ENCODE data around the gene INPP5A.
"Not testable (repeated sequence)": the region's sequence is repeated elsewhere in the genome, so short reads cannot be mapped to it uniquely, and the experiment has no call there.

Gene INPP5A

GRCh38 chr10:132570265-132570664 lies 32.7 kb downstream of the INPP5A start:
- DNase-seq = no peak
- H3K4me3 ChIP-seq (ENCODE audit: low read depth, low read length) = no peak overlapping the region
- H3K9me3 ChIP-seq (ENCODE audit: severe bottlenecking) = no peaks in the 10 kb centered on the region
- TF ChIP-seq, protein P1, sequence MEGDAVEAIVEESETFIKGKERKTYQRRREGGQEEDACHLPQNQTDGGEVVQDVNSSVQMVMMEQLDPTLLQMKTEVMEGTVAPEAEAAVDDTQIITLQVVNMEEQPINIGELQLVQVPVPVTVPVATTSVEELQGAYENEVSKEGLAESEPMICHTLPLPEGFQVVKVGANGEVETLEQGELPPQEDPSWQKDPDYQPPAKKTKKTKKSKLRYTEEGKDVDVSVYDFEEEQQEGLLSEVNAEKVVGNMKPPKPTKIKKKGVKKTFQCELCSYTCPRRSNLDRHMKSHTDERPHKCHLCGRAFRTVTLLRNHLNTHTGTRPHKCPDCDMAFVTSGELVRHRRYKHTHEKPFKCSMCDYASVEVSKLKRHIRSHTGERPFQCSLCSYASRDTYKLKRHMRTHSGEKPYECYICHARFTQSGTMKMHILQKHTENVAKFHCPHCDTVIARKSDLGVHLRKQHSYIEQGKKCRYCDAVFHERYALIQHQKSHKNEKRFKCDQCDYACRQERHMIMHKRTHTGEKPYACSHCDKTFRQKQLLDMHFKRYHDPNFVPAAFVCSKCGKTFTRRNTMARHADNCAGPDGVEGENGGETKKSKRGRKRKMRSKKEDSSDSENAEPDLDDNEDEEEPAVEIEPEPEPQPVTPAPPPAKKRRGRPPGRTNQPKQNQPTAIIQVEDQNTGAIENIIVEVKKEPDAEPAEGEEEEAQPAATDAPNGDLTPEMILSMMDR (IDR thresholded peaks at IDR 0.05; ENCODE audit: low read depth, low read length) = no peak
- no peaks in the 10 kb centered on the region for H3K27me3 ChIP-seq (ENCODE audit: insufficient read depth, low read depth, severe bottlenecking)
- H3K27ac ChIP-seq = no peak overlapping the region
- no peaks in the 10 kb centered on the region for H3K36me3 ChIP-seq

GRCh38 chr10:132570771-132571649 lies 33.4 kb downstream of the INPP5A start:
- H3K27ac ChIP-seq = no peak overlapping the region
- TF ChIP-seq, protein P1 (IDR thresholded peaks at IDR 0.05; ENCODE audit: low read depth, low read length) = no peak
- H3K9me3 ChIP-seq (ENCODE audit: severe bottlenecking) = no peaks in the 10 kb centered on the region
- no peaks in the 10 kb centered on the region for H3K36me3 ChIP-seq
- H3K27me3 ChIP-seq (ENCODE audit: insufficient read depth, low read depth, severe bottlenecking) = no peaks in the 10 kb centered on the region
- H3K4me3 ChIP-seq (ENCODE audit: low read depth, low read length) = no peak overlapping the region
- no peak for DNase-seq

- no peak overlapping the region for H3K27ac ChIP-seq
- H3K4me3 ChIP-seq (ENCODE audit: low read depth, low read length) = no peak overlapping the region
- H3K27me3 ChIP-seq (ENCODE audit: insufficient read depth, low read depth, severe bottlenecking) = no peaks in the 10 kb centered on the region
- DNase-seq = peak; percentile 37
- no peaks in the 10 kb centered on the region for H3K36me3 ChIP-seq
- TF ChIP-seq, protein P1 (IDR thresholded peaks at IDR 0.05; ENCODE audit: low read depth, low read length) = no peak
- no peaks in the 10 kb centered on the region for H3K9me3 ChIP-seq (ENCODE audit: severe bottlenecking)
These were observed 34.3 kb downstream of the INPP5A start for GRCh38 chr10:132571650-132572544.

DNA sequence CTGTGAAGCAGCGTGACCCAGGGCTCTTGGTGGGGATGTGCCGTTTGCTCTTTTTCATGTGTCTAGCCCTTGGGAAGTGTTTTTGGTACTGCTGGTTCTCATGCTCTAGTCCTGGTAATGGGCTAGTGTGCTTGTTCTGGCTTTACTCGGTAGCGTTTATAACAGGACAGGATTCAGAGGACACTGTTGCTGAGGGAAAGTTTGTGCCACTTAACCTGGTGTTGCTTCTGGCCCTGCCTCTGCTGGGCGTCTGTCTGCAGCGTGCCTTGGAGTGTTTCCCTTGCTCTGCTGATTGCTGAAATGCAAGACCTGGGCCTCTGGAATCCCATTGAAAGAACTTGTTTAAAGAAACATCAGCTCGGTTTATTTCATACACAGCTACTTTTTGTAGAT lies 35.0 kb downstream of the INPP5A start:
- DNase-seq = no peak
- H3K27me3 ChIP-seq (ENCODE audit: insufficient read depth, low read depth, severe bottlenecking) = no peaks in the 10 kb centered on the region
- no peak overlapping the region for H3K27ac ChIP-seq
- H3K4me3 ChIP-seq (ENCODE audit: low read depth, low read length) = no peak overlapping the region
- no peaks in the 10 kb centered on the region for H3K9me3 ChIP-seq (ENCODE audit: severe bottlenecking)
- H3K36me3 ChIP-seq = no peaks in the 10 kb centered on the region
- TF ChIP-seq, protein P1 (IDR thresholded peaks at IDR 0.05; ENCODE audit: low read depth, low read length) = no peak

GRCh38 chr10:132572946-132573345 lies 35.4 kb downstream of the INPP5A start:
- H3K36me3 ChIP-seq; H3K9me3 ChIP-seq (ENCODE audit: severe bottlenecking); DNase-seq; H3K27ac ChIP-seq; H3K4me3 ChIP-seq (ENCODE audit: low read depth, low read length); H3K27me3 ChIP-seq (ENCODE audit: insufficient read depth, low read depth, severe bottlenecking): not testable (repeated sequence)

DNA sequence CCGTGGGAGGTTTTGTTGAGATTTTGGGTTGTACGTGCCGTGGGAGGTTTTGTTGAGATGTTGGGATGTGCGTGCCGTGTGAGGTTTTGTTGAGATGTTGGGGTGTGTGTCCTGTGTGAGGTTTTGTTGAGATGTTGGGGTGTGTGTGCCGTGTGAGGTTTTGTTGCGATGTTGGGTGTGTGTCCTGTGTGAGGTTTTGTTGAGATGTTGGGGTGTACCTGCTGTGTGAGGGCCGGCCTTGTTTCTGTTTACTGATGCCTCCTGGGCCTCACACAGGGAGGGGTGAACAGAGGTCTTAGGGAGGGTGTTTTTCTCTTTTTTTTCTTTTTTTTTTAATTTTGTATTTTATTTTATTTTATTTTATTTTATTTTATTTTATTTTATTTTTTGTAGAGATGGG lies 36.7 kb downstream of the INPP5A start:
- Histone ChIP-seq H3K36me3 (no peaks in the 10 kb centered on the region), H3K4me3 (ENCODE audit: low read depth, low read length) (no peak overlapping the region), H3K9me3 (ENCODE audit: severe bottlenecking) (no peaks in the 10 kb centered on the region), H3K27me3 (ENCODE audit: insufficient read depth, low read depth, severe bottlenecking) (no peaks in the 10 kb centered on the region), H3K27ac (no peak overlapping the region)
- DNase-seq = no peak
- TF ChIP-seq, protein P1 (IDR thresholded peaks at IDR 0.05; ENCODE audit: low read depth, low read length) = no peak

All from WERI-Rb-1 (cell line).